NCI-H187 treated with DMSO at 0.1 percent for 48 hours (cell line): ENCODE measurements around the gene NCR2.
"Not testable (repeated sequence)": the region's sequence is repeated elsewhere in the genome, so short reads cannot be mapped to it uniquely, and the experiment has no call there.

Experiments
- DNase-seq: peaks from one replicate; lab custom pipeline; 2025; lab: John Stamatoyannopoulos, UW

The NCR2 gene

GRCh38 chr6:41335296-41335695 is at the start of gene NCR2:
Gene NCR2 (plus strand): TSS chr6:41335608. CDS start chr6:41335877, 269 bp downstream.
- DNase-seq: no peak

GRCh38 chr6:41286544-41287346 is 48.7 kb upstream of the NCR2 start, which contains the start of gene TREM1:
Gene TREM1 (minus strand): TSS chr6:41286682. CDS start chr6:41286655, 27 bp downstream.
- no peak for DNase-seq

- DNase-seq: peak; percentile 83
Observed at GRCh38 chr6:41288030-41288753, 47.2 kb upstream of the NCR2 start.

- DNase-seq: no peak
Observed at GRCh38 chr6:41288754-41289129, 46.7 kb upstream of the NCR2 start.

GRCh38 chr6:41289815-41290214 is 45.6 kb upstream of the NCR2 start:
- no peak for DNase-seq

GRCh38 chr6:41291717-41292116 is 43.7 kb upstream of the NCR2 start:
- DNase-seq: no peak

GRCh38 chr6:41294214-41294872 is 41.1 kb upstream of the NCR2 start:
- DNase-seq: no peak

- DNase-seq: not testable (repeated sequence)
Observed at GRCh38 chr6:41297248-41297647, 38.2 kb upstream of the NCR2 start.

- DNase-seq: no peak
Observed at GRCh38 chr6:41298785-41299502, 36.5 kb upstream of the NCR2 start.

- no peak for DNase-seq
Observed at GRCh38 chr6:41302638-41303037, 32.8 kb upstream of the NCR2 start.

GRCh38 chr6:41306187-41306854 is 29.1 kb upstream of the NCR2 start:
- DNase-seq: no peak

- no peak for DNase-seq
Observed at GRCh38 chr6:41315203-41315602, 20.2 kb upstream of the NCR2 start.

GRCh38 chr6:41315943-41316620 is 19.3 kb upstream of the NCR2 start:
- DNase-seq: no peak

- peak; percentile 14 for DNase-seq
Observed at GRCh38 chr6:41318261-41318653, 17.2 kb upstream of the NCR2 start.

- peak; percentile 86 for DNase-seq
Observed at GRCh38 chr6:41318654-41319565, 16.5 kb upstream of the NCR2 start.

GRCh38 chr6:41321183-41321582 is 14.2 kb upstream of the NCR2 start:
- DNase-seq: no peak

- no peak for DNase-seq
Observed at GRCh38 chr6:41325446-41326066, 9.9 kb upstream of the NCR2 start.

GRCh38 chr6:41326092-41326491 is 9.3 kb upstream of the NCR2 start:
- no peak for DNase-seq

GRCh38 chr6:41327177-41327576 is 8.2 kb upstream of the NCR2 start:
- no peak for DNase-seq
